Measurements from ENCODE around the gene TLE2. TPM values are rescaled to one million over a fixed set of nuclear protein-coding genes. Genes with fewer than 3 reads are reported as not detected.

TLE2 gene
- total and polyA plus RNA-seq, 9 of the 15 experiments (the other 6 are each of a cell fraction or from before 2014, with no cell fraction given), result 0.35 to 13.1 (median 6.2) TPM

DNA sequence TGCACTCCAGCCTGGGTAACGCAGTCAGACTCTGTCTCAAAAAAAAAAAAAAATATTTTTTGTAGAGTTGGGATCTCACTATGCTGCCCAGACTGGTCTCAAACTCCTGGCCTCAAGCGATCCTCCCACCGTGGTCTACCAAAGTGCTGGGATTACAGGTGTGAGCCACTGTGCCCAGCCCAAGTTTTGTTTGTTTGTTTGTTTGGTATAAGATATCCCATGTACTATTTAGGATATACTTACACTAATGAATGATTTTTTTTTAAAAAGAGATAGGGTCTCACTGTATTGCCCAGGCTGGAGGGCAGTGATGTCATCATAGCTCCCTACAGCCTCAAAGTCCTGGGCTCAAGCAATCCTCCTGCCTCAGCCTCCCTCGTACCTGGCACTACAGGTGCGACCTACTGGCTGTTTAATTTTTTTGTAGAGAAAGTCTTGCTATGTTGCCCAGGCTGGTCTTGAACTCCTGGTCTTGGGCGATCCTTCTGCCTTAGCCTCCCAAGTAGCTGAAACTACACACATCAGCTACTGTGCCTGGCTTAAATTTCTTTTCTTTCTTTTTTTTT is 27.8 kb downstream of the TLE2 start (continued):
- TF ChIP-seq, protein P1, sequence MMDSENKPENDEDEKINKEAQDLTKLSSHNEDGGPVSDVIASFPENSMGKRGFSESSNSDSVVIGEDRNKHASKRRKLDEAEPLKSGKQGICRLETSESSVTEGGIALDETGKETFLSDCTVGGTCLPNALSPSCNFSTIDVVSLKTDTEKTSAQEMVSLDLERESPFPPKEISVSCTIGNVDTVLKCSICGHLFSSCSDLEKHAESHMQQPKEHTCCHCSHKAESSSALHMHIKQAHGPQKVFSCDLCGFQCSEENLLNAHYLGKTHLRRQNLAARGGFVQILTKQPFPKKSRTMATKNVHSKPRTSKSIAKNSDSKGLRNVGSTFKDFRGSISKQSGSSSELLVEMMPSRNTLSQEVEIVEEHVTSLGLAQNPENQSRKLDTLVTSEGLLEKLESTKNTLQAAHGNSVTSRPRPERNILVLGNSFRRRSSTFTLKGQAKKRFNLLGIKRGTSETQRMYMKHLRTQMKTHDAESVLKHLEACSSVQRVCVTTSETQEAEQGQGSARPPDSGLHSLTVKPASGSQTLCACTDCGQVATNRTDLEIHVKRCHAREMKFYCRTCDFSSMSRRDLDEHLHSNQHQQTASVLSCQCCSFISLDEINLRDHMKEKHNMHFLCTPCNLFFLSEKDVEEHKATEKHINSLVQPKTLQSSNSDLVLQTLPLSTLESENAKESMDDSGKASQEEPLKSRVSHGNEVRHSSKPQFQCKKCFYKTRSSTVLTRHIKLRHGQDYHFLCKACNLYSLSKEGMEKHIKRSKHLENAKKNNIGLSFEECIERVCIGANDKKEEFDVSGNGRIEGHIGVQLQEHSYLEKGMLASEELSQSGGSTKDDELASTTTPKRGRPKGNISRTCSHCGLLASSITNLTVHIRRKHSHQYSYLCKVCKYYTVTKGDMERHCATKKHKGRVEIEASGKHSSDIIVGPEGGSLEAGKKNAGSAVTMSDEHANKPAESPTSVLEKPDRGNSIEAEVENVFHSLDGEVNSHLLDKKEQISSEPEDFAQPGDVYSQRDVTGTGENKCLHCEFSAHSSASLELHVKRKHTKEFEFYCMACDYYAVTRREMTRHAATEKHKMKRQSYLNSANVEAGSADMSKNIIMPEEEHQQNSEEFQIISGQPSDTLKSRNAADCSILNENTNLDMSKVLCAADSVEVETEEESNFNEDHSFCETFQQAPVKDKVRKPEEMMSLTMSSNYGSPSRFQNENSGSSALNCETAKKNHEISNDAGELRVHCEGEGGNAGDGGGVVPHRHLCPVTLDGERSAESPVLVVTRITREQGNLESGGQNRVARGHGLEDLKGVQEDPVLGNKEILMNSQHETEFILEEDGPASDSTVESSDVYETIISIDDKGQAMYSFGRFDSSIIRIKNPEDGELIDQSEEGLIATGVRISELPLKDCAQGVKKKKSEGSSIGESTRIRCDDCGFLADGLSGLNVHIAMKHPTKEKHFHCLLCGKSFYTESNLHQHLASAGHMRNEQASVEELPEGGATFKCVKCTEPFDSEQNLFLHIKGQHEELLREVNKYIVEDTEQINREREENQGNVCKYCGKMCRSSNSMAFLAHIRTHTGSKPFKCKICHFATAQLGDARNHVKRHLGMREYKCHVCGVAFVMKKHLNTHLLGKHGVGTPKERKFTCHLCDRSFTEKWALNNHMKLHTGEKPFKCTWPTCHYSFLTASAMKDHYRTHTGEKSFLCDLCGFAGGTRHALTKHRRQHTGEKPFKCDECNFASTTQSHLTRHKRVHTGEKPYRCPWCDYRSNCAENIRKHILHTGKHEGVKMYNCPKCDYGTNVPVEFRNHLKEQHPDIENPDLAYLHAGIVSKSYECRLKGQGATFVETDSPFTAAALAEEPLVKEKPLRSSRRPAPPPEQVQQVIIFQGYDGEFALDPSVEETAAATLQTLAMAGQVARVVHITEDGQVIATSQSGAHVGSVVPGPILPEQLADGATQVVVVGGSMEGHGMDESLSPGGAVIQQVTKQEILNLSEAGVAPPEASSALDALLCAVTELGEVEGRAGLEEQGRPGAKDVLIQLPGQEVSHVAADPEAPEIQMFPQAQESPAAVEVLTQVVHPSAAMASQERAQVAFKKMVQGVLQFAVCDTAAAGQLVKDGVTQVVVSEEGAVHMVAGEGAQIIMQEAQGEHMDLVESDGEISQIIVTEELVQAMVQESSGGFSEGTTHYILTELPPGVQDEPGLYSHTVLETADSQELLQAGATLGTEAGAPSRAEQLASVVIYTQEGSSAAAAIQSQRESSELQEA (IDR thresholded peaks at IDR 0.05; ENCODE audit: low read depth), result no peak
- no peak for TF ChIP-seq SRSF7 (optimal IDR thresholded peaks at IDR 0.05; ENCODE audit: low read depth, low read length)
- TF ChIP-seq SNIP1 (IDR thresholded peaks at IDR 0.05; ENCODE audit: low read depth), result no peak
- peak; percentile 55 for TF ChIP-seq RBM25 (IDR thresholded peaks at IDR 0.05; ENCODE audit: low read depth, low read length, severe bottlenecking)
- TF ChIP-seq ZNF121 (CRISPR knock-in tag; conservative IDR thresholded peaks at IDR 0.05), result peak; percentile 97
